ENCODE measurements around the gene PWWP2B. TPM values are rescaled to one million over a fixed set of nuclear protein-coding genes. Genes with fewer than 3 reads are reported as not detected.

PWWP2B gene
- polyA plus RNA-seq, 1 experiment, result 1.1 TPM

DNA sequence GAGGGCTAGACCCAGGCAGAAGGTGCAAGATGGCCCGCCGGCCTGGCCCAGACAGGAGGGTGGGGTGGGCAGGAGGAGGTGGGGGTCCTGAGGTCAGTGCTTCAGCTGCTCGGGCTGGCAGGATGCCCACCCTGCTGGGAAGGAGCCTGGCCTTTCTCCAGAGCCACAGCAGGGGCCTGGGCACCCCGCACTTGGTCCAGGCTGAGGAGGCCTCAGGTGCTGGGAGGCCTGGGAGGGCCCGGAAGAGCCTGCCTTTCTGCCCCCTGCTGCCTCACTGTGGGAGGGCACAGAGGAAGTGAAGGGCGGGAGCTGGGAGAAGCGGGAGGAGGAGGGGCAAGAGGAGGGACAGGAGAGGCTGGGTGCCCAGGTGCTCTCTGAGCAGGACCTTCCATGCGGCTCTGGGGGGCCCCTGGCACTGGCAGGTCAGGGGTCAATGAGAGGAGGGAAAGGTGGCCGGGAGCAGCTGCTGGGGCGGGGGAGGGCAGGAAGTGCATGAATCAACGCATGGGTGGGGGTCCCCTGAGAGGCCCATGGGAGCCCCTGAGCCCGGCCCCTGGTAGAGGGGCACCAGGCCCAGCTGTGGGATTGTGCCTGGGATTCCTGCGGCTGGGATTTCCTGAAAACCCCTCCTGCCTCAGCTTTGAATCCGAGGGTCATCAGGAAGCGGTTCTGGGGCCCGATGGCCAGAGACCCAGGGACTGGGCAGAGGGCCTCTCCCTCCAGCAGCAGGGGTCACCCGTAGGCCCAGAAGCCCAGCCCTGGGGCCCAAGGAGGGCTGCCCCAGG is 49.9 kb downstream of the PWWP2B start:
- H3K9me3 ChIP-seq (ENCODE audit: control insufficient read depth, insufficient read depth, low read length), result peaks cover 3% of the 10 kb centered on the region; the same call in 1 of the 2 replicates
- POLR2A ChIA-PET, result no interaction called here
- H3K27me3 ChIP-seq (ENCODE audit: control insufficient read depth, insufficient read depth, low read length), result no peaks in the 10 kb centered on the region
- TF ChIP-seq, protein P1, sequence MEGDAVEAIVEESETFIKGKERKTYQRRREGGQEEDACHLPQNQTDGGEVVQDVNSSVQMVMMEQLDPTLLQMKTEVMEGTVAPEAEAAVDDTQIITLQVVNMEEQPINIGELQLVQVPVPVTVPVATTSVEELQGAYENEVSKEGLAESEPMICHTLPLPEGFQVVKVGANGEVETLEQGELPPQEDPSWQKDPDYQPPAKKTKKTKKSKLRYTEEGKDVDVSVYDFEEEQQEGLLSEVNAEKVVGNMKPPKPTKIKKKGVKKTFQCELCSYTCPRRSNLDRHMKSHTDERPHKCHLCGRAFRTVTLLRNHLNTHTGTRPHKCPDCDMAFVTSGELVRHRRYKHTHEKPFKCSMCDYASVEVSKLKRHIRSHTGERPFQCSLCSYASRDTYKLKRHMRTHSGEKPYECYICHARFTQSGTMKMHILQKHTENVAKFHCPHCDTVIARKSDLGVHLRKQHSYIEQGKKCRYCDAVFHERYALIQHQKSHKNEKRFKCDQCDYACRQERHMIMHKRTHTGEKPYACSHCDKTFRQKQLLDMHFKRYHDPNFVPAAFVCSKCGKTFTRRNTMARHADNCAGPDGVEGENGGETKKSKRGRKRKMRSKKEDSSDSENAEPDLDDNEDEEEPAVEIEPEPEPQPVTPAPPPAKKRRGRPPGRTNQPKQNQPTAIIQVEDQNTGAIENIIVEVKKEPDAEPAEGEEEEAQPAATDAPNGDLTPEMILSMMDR (IDR thresholded peaks at IDR 0.05; ENCODE audit: low read depth, low read length), result peak; percentile 44
- H3K4me3 ChIP-seq (ENCODE audit: low read depth, low read length), result no peak overlapping the region
- CTCF ChIA-PET, result no interaction called here
- no peak for DNase-seq (ENCODE audit: low read depth, low spot score)
- H3K27ac ChIP-seq (ENCODE audit: low read depth, low read length), result no peak overlapping the region

DNA sequence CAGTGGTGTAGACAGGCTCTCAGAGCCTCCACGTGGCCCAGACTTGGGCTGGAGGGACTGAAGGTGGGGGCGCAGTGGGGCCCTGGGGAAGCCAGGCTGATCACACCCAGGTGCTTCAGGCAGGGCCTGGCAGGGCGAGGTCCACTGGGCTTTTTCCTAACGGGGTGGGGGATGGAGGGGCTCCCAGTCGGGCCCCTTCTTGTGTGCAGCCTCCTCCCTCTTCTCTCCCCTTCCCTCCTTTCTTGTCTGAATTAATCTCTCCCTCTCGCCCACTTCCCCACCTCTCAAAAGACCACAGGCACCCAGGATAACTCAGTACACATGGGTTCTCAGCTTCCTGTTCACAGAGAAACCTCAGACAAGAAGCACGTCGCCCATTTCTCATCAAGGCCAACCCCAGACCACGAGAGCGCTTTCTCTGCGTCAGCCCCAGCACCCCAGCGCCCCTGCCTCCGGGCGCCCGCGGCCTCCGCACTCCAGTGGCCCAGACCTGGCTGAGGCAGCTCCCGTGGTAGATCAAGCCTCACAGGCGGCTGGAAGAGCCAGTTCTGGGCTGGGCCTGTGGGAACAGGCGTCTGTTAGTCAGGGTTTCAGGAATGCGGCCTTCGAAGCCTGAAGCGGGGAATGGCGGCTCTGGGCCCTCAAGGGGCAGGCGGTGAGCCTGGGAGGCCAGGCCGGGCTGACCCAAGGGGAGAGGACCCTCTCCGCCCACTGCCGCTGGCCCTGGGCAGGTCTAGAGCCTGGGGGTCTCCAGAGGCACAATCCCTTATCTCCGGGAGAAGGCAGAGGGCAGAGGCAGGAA is 50.6 kb downstream of the PWWP2B start:
- CTCF ChIA-PET, result no interaction called here
- Histone ChIP-seq H3K27me3 (ENCODE audit: control insufficient read depth, insufficient read depth, low read length) (no peaks in the 10 kb centered on the region), H3K4me3 (ENCODE audit: low read depth, low read length) (no peak overlapping the region), H3K27ac (ENCODE audit: low read depth, low read length) (peak overlapping the region; percentile 57), H3K9me3 (ENCODE audit: control insufficient read depth, insufficient read depth, low read length) (peaks cover 1% of the 10 kb centered on the region; the same call in 1 of the 2 replicates)
- POLR2A ChIA-PET, result no interaction called here
- peak; percentile 18 for DNase-seq (ENCODE audit: low read depth, low spot score)
- TF ChIP-seq, protein P1 (IDR thresholded peaks at IDR 0.05; ENCODE audit: low read depth, low read length), result no peak

GRCh38 chr10:132448248-132448731 is 51.3 kb downstream of the PWWP2B start:
- Histone ChIP-seq H3K9me3 (ENCODE audit: control insufficient read depth, insufficient read depth, low read length) (no peaks in the 10 kb centered on the region; the same call in 1 of the 2 replicates), H3K4me3 (ENCODE audit: low read depth, low read length) (no peak overlapping the region), H3K27me3 (ENCODE audit: control insufficient read depth, insufficient read depth, low read length) (no peaks in the 10 kb centered on the region), H3K27ac (ENCODE audit: low read depth, low read length) (peak overlapping the region; percentile 57)
- no peak for DNase-seq (ENCODE audit: low read depth, low spot score)
- CTCF ChIA-PET, result no interaction called here
- POLR2A ChIA-PET, result no interaction called here
- TF ChIP-seq, protein P1 (IDR thresholded peaks at IDR 0.05; ENCODE audit: low read depth, low read length), result no peak

DNA sequence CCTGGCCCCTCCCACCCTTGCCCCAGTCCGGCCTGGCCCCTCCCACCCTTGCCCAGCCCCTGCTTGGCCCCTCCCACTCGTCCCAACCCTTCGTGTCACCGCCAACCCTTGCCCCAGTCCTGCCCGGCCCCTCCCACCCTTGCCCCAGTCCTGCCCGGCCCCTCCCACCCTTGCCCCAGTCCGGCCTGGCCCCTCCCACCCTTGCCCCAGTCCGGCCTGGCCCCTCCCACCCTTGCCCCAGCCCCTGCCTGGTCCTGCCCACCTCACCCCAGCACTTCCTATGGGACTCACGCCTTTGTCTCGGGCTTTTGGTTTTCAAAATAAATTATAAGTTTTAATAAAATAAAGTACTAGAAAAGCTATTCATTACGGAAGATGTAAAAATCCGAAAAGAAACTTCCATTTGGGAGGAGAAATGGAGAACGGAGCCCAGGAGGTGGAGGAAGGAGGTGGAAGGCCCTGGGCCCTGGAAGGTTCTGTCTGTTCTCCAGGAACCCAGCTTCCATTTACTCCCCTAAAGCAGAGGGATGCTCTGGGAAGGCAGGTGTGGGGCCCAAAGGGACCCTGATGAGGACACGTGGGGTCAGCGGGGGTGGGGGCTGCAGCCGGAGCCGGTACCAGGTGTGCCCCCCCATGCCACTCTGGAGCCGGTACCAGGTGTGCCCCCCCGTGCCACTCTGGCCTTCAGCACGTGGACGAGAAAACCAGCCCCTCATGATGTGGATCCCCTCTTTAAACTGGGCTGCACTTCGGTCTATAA is 52.2 kb downstream of the PWWP2B start:
- Histone ChIP-seq H3K27me3 (ENCODE audit: control insufficient read depth, insufficient read depth, low read length) (no peaks in the 10 kb centered on the region), H3K27ac (ENCODE audit: low read depth, low read length) (no peak overlapping the region), H3K4me3 (ENCODE audit: low read depth, low read length) (no peak overlapping the region), H3K9me3 (ENCODE audit: control insufficient read depth, insufficient read depth, low read length) (no peaks in the 10 kb centered on the region; the same call in 1 of the 2 replicates)
- TF ChIP-seq, protein P1 (IDR thresholded peaks at IDR 0.05; ENCODE audit: low read depth, low read length), result no peak
- ChIA-PET POLR2A (interaction anchor here (0.6 kb wide), 1 partner anchor 858 kb away, joined by 3 read pairs; no protein-coding TSS in a partner anchor), CTCF (no interaction called here)
- DNase-seq (ENCODE audit: low read depth, low spot score), result no peak
